ENCODE data around the gene NCK2. TPM values are rescaled to one million over a fixed set of nuclear protein-coding genes. Genes with fewer than 3 reads are reported as not detected.

Gene NCK2
- total RNA-seq, 4 donors from 2014 or later = 59.8 to 130 (median 96.2) TPM

DNA sequence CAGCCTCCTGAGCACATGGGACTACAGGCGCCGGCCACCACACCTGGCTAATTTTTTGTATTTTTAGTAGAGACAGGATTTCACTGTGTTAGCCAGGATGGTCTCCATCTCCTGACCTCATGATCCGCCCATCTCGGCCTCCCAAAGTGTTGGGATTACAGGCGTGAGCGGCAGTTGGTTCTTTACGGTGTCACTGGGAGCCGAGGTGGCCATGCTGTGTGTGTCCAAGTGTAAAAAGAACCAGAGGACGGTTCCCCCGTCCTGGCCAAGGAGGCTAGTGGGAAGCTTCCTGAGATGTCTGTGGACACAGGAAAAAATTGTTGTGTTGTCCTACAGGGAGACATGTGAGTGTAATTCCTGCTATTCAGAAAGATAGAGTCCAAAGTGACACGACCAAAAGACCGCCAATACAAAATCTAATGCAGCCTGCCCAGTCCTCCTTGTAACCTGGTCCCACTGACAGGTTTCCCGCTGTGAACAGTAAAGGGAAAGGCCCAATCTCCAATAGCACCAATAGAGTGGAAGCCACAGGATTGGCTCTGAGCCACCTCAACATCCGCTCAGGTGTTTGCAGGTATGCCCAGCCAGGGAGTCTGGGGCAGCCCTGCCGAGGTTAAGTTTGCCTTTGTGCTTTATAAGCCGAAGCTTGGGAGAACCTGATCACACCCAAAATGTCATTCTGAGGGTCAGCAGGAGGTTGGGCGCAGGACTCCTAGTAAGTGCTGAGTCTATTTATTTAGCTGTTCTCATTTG is 40.6 kb downstream of the NCK2 start:
- no peak for DNase-seq (ENCODE audit: extremely low spot score)
- no peaks in the 10 kb centered on the region for H3K9me3 ChIP-seq
- H3K4me3 ChIP-seq = no peak overlapping the region
- 94% methylated on average over 16 of the region's 17 CpGs for WGBS
- no peak overlapping the region for H3K27ac ChIP-seq (replicated peaks in 1 of 4)
- intact Hi-C loops (cut with DNase I) = no loop called here
- H3K36me3 ChIP-seq = peaks cover 0 to 7% (median 0%) of the 10 kb centered on the region in 4 donors
- H3K4me1 ChIP-seq = peaks cover 32 to 90% (median 70%) of the 10 kb centered on the region in 4 donors
- no peaks in the 10 kb centered on the region for H3K27me3 ChIP-seq
- TF ChIP-seq POLR2AphosphoS5 (IDR thresholded peaks at IDR 0.05) (no peak), EP300 (IDR thresholded peaks at IDR 0.05) (no peak), CTCF (IDR thresholded peaks at IDR 0.05) (no peak), POLR2A (IDR thresholded peaks at IDR 0.05; ENCODE audit: low read depth) (no peak)

DNA sequence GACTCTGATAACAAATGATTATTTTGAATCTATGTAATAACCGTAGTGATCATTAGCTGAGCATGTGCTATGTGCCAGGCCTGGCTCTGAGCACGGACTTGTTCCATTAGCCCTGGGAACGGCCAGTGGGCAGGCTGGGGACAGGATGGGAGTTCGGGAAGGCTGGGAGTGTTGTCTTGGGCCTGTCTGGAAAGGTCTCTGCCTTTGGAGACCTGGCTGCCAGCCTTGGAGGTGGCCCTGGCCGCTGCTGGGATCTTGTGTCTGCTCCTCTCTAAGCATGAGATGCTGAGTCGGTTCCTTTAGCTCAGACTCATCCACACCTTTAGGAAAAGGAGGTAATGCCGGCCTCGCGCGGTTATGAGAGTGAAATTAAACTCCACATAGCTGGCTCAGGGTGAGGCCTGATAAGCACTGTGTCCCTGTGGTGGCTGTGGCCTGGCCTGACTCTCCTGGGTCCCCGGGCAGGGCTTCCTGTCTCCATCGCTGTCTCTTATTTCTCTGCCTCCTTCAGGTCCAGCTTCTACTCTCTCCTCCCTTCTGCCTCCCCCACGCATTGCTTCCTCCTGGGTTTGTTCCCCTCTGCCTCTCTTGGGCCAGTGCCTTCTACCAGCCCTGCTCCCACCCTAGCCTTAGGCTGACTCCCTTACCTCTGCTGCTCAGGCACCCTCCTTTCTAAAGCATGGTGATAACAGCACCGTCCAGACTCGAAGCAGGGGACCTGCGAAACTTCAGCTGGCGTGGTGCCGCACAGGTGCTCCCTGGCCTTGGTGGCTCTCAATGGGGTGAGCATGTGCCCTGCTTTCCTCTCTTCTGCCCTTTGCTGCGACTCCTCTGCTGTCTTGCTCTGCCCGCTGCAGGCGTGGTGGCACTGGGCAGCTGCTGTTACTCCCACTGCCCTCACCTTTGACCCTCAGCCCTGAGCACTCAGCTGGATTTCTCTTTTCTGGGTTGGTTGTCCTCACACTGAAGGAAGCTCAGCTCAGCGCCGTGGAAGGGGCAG is 41.8 kb downstream of the NCK2 start:
- intact Hi-C loops (cut with DNase I) = no loop called here
- H3K27ac ChIP-seq (replicated peaks in 1 of 4) = no peak overlapping the region
- no peak overlapping the region for H3K4me3 ChIP-seq
- no peak for TF ChIP-seq POLR2AphosphoS5 (IDR thresholded peaks at IDR 0.05)
- no peak for TF ChIP-seq POLR2A (IDR thresholded peaks at IDR 0.05; ENCODE audit: low read depth)
- no peak for TF ChIP-seq CTCF (IDR thresholded peaks at IDR 0.05)
- TF ChIP-seq EP300 (IDR thresholded peaks at IDR 0.05) = no peak
- DNase-seq (ENCODE audit: extremely low spot score) = no peak
- H3K4me1 ChIP-seq = peaks cover 37 to 91% (median 69%) of the 10 kb centered on the region in 4 donors
- peaks cover 0 to 7% (median 0%) of the 10 kb centered on the region in 4 donors for H3K36me3 ChIP-seq
- no peaks in the 10 kb centered on the region for H3K9me3 ChIP-seq
- no peaks in the 10 kb centered on the region for H3K27me3 ChIP-seq
- WGBS = 85% methylated on average over 21 of the region's 23 CpGs

- no peak for DNase-seq (ENCODE audit: extremely low spot score)
- no peak overlapping the region for H3K4me3 ChIP-seq
- no peaks in the 10 kb centered on the region for H3K27me3 ChIP-seq
- 64% methylated on average over 8 of the region's 11 CpGs for WGBS
- TF ChIP-seq POLR2A (IDR thresholded peaks at IDR 0.05; ENCODE audit: low read depth) (no peak), POLR2AphosphoS5 (IDR thresholded peaks at IDR 0.05) (no peak), CTCF (IDR thresholded peaks at IDR 0.05) (no peak), EP300 (IDR thresholded peaks at IDR 0.05) (no peak)
- no peaks in the 10 kb centered on the region for H3K9me3 ChIP-seq
- intact Hi-C loops (cut with DNase I) = no loop called here
- H3K27ac ChIP-seq (replicated peaks in 1 of 4) = no peak overlapping the region
- peaks cover 37 to 95% (median 61%) of the 10 kb centered on the region in 4 donors for H3K4me1 ChIP-seq
- peaks cover 0 to 7% (median 0%) of the 10 kb centered on the region in 4 donors for H3K36me3 ChIP-seq
Observed at GRCh38 chr2:105787376-105788318, 42.9 kb downstream of the NCK2 start.

GRCh38 chr2:105788670-105789290 is 44.1 kb downstream of the NCK2 start:
- Histone ChIP-seq H3K9me3 (no peaks in the 10 kb centered on the region), H3K27me3 (no peaks in the 10 kb centered on the region), H3K27ac (replicated peaks in 1 of 4) (no peak overlapping the region), H3K36me3 (peaks cover 0 to 3% (median 0%) of the 10 kb centered on the region in 4 donors), H3K4me3 (no peak overlapping the region), H3K4me1 (peaks cover 37 to 87% (median 56%) of the 10 kb centered on the region in 4 donors)
- WGBS = 77% methylated on average over 12 of the region's 12 CpGs
- no peak for DNase-seq (ENCODE audit: extremely low spot score)
- intact Hi-C loops (cut with DNase I) = no loop called here
- TF ChIP-seq CTCF (IDR thresholded peaks at IDR 0.05) (no peak), EP300 (IDR thresholded peaks at IDR 0.05) (no peak), POLR2AphosphoS5 (IDR thresholded peaks at IDR 0.05) (no peak), POLR2A (IDR thresholded peaks at IDR 0.05; ENCODE audit: low read depth) (no peak)
